DND-41 (cell line): Measurements from ENCODE around the gene ADAM10.

Experiments used
- CTCF ChIP-seq: IDR thresholded peaks from 2 replicates; pipeline ENCODE4 v1.5.1; 2012; ENCODE audit warnings: borderline replicate concordance, low read length, moderate library complexity, mild to moderate bottlenecking; ENCODE audit not compliant: poor library complexity, severe bottlenecking; ENCODE audit errors: extremely low read depth
- EZH2 ChIP-seq: IDR thresholded peaks from 3 replicates; pipeline ENCODE4 v1.6.1; 2012; ENCODE audit warnings: borderline replicate concordance, low read depth, mild to moderate bottlenecking, moderate library complexity, low read length, inconsistent platforms; ENCODE audit not compliant: severe bottlenecking

GRCh38 chr15:58568157-58568571 is 181.3 kb downstream of the ADAM10 start:
- no peak for TF ChIP-seq CTCF
- no peak for TF ChIP-seq EZH2
